Large intestine (tissue), 12 donors: ENCODE results near the gene LSM11. TPM values are rescaled to one million over a fixed set of nuclear protein-coding genes. Genes with fewer than 3 reads are reported as not detected.
"Not testable (repeated sequence)": the region's sequence is repeated elsewhere in the genome, so short reads cannot be mapped to it uniquely, and the experiment has no call there.

ENCODE experiments used
- DNase-seq, 2 donors: peaks; one replicate each; pipeline versions ENCODE4 v3.0.0 to v3.0.0-alpha.2; 2013
- H3K27ac ChIP-seq: one replicate; pipeline ENCODE4 v1.5.1; 2013; ENCODE audit warnings: low read length
- H3K27me3 ChIP-seq: 2 replicates; pipeline ENCODE4 v1.6.1; 2013; ENCODE audit warnings: low read length; ENCODE audit not compliant: control insufficient read depth, insufficient read depth
- H3K36me3 ChIP-seq: 2 replicates; pipeline ENCODE4 v1.6.1; 2013; ENCODE audit warnings: low read length; ENCODE audit not compliant: control insufficient read depth, insufficient read depth
- H3K4me1 ChIP-seq: one replicate; pipeline ENCODE4 v1.6.1; 2013; ENCODE audit warnings: low read length; ENCODE audit not compliant: control insufficient read depth, insufficient read depth
- H3K4me3 ChIP-seq: one replicate; pipeline ENCODE4 v1.5.1; 2013; ENCODE audit warnings: low read length
- H3K9me3 ChIP-seq: one replicate; pipeline ENCODE4 v1.6.1; 2013; ENCODE audit warnings: mild to moderate bottlenecking, low read depth, low read length, moderate library complexity; ENCODE audit not compliant: control insufficient read depth
- WGBS: methylation state at CpG from one replicate; pipeline ENCODE4 v1.1.5; 2013; ENCODE audit warnings: low lambda C conversion rate; ENCODE audit not compliant: insufficient coverage; 5-methylcytosine and 5-hydroxymethylcytosine counted together
- long read RNA-seq, 11 donors: transcript quantifications; one replicate each; lab custom pipeline, GENCODE V29; 2026
- polyA plus RNA-seq: library from polyadenylated mRNA; unstranded; fragments of 120-200 nt; gene quantifications from one replicate; pipeline ENCODE4 v1.2.1, GENCODE V29; 2013

The LSM11 gene
- 8.6 TPM for polyA plus RNA-seq
- long read RNA-seq, donor 1, full-length matches to known transcripts: 1 of 1 reads
- long read RNA-seq, donor 1, partial matches to known transcripts: 0 of 1 reads
- long read RNA-seq, donor 1, other reads (novel, unspliced or antisense): 0 of 1 reads
- long read RNA-seq, donor 2, full-length matches to known transcripts: 3 of 3 reads
- long read RNA-seq, donor 2, partial matches to known transcripts: 0 of 3 reads
- long read RNA-seq, donor 2, other reads (novel, unspliced or antisense): 0 of 3 reads
- long read RNA-seq, donor 3, full-length matches to known transcripts: 3 of 283 reads
- long read RNA-seq, donor 3, partial matches to known transcripts: 245 of 283 reads
- long read RNA-seq, donor 3, other reads (novel, unspliced or antisense): 35 of 283 reads
- long read RNA-seq, donor 4: 0 reads
- long read RNA-seq, donor 5, full-length matches to known transcripts: 1 of 7 reads
- long read RNA-seq, donor 5, partial matches to known transcripts: 6 of 7 reads
- long read RNA-seq, donor 5, other reads (novel, unspliced or antisense): 0 of 7 reads
- long read RNA-seq, donor 6, full-length matches to known transcripts: 1 of 8 reads
- long read RNA-seq, donor 6, partial matches to known transcripts: 7 of 8 reads
- long read RNA-seq, donor 6, other reads (novel, unspliced or antisense): 0 of 8 reads
- long read RNA-seq, donor 7, full-length matches to known transcripts: 2 of 2 reads
- long read RNA-seq, donor 7, partial matches to known transcripts: 0 of 2 reads
- long read RNA-seq, donor 7, other reads (novel, unspliced or antisense): 0 of 2 reads
- long read RNA-seq, donor 8, full-length matches to known transcripts: 2 of 2 reads
- long read RNA-seq, donor 8, partial matches to known transcripts: 0 of 2 reads
- long read RNA-seq, donor 8, other reads (novel, unspliced or antisense): 0 of 2 reads
- long read RNA-seq, donor 9, full-length matches to known transcripts: 1 of 1 reads
- long read RNA-seq, donor 9, partial matches to known transcripts: 0 of 1 reads
- long read RNA-seq, donor 9, other reads (novel, unspliced or antisense): 0 of 1 reads
- long read RNA-seq, donor 10, full-length matches to known transcripts: 2 of 2 reads
- long read RNA-seq, donor 10, partial matches to known transcripts: 0 of 2 reads
- long read RNA-seq, donor 10, other reads (novel, unspliced or antisense): 0 of 2 reads
- long read RNA-seq, donor 11, full-length matches to known transcripts: 1 of 1 reads
- long read RNA-seq, donor 11, partial matches to known transcripts: 0 of 1 reads
- long read RNA-seq, donor 11, other reads (novel, unspliced or antisense): 0 of 1 reads

GRCh38 chr5:157743163-157744050 lies at the start of gene LSM11:
LSM11 (plus strand) TSS chr5:157743712; CDS start chr5:157743751, 39 bp downstream.
- H3K36me3 ChIP-seq: peaks cover 11% of the 10 kb centered on the region
- H3K27ac ChIP-seq: no peak within 1 kb of the TSS
- H3K4me3 ChIP-seq: peak within 1 kb of the TSS; percentile 66
- no CpG with 5 or more reads among the region's 79 CpGs for WGBS
- peaks cover 3% of the 10 kb centered on the region for H3K4me1 ChIP-seq
- H3K9me3 ChIP-seq: no peaks in the 10 kb centered on the region
- no peaks in the 10 kb centered on the region for H3K27me3 ChIP-seq
- peak; percentile 85 to 94 for DNase-seq

GRCh38 chr5:157693816-157694215 lies 49.7 kb upstream of the LSM11 start:
- WGBS: no CpG with 5 or more reads among the region's 25 CpGs
- H3K4me3 ChIP-seq, H3K4me1 ChIP-seq, DNase-seq, H3K27ac ChIP-seq, H3K36me3 ChIP-seq, H3K27me3 ChIP-seq: not testable (repeated sequence)
- H3K9me3 ChIP-seq: peaks cover 29% of the 10 kb centered on the region

GRCh38 chr5:157696154-157696553 lies 47.4 kb upstream of the LSM11 start:
- not testable (repeated sequence) for H3K4me3 ChIP-seq, H3K4me1 ChIP-seq, DNase-seq, H3K27ac ChIP-seq, H3K27me3 ChIP-seq, H3K36me3 ChIP-seq
- WGBS: no CpG with 5 or more reads among the region's 3 CpGs
- H3K9me3 ChIP-seq: peaks cover 21% of the 10 kb centered on the region

- H3K4me1 ChIP-seq, DNase-seq: not testable (repeated sequence)
Observed at GRCh38 chr5:157698674-157699073, 44.8 kb upstream of the LSM11 start.

GRCh38 chr5:157703736-157704135 lies 39.8 kb upstream of the LSM11 start:
- H3K27me3 ChIP-seq: no peaks in the 10 kb centered on the region
- no peak overlapping the region for H3K27ac ChIP-seq
- H3K4me1 ChIP-seq: no peaks in the 10 kb centered on the region
- no peak for DNase-seq
- no peaks in the 10 kb centered on the region for H3K36me3 ChIP-seq
- H3K4me3 ChIP-seq: no peak overlapping the region
- WGBS: 83% methylated on average over 3 of the region's 3 CpGs
- peaks cover 7% of the 10 kb centered on the region for H3K9me3 ChIP-seq

More at GRCh38 chr5:157698674-157699073, 44.8 kb upstream of the LSM11 start:
- H3K9me3 ChIP-seq: peaks cover 18% of the 10 kb centered on the region
- WGBS: 100% methylated on average over 1 of the region's 4 CpGs
- not testable (repeated sequence) for H3K4me3 ChIP-seq, H3K27ac ChIP-seq, H3K27me3 ChIP-seq, H3K36me3 ChIP-seq

- DNase-seq: no peak
- H3K4me1 ChIP-seq: no peaks in the 10 kb centered on the region
- H3K27ac ChIP-seq: no peak overlapping the region
- no CpG with 5 or more reads among the region's 1 CpG for WGBS
- H3K4me3 ChIP-seq: no peak overlapping the region
- no peaks in the 10 kb centered on the region for H3K36me3 ChIP-seq
- no peaks in the 10 kb centered on the region for H3K27me3 ChIP-seq
- H3K9me3 ChIP-seq: no peaks in the 10 kb centered on the region
Observed at GRCh38 chr5:157708866-157709265, 34.6 kb upstream of the LSM11 start.

GRCh38 chr5:157709346-157709745 lies 34.2 kb upstream of the LSM11 start:
- no peaks in the 10 kb centered on the region for H3K27me3 ChIP-seq
- H3K4me3 ChIP-seq: no peak overlapping the region
- H3K27ac ChIP-seq: no peak overlapping the region
- no peak for DNase-seq
- no peaks in the 10 kb centered on the region for H3K36me3 ChIP-seq
- H3K4me1 ChIP-seq: no peaks in the 10 kb centered on the region
- no peaks in the 10 kb centered on the region for H3K9me3 ChIP-seq

GRCh38 chr5:157710431-157710830 lies 33.1 kb upstream of the LSM11 start:
- Histone ChIP-seq H3K36me3 (no peaks in the 10 kb centered on the region), H3K9me3 (no peaks in the 10 kb centered on the region), H3K27ac (no peak overlapping the region), H3K27me3 (no peaks in the 10 kb centered on the region), H3K4me3 (no peak overlapping the region), H3K4me1 (no peaks in the 10 kb centered on the region)
- 89% methylated on average over 2 of the region's 3 CpGs for WGBS
- DNase-seq: no peak

GRCh38 chr5:157710882-157711281 lies 32.6 kb upstream of the LSM11 start:
- 40% methylated on average over 1 of the region's 2 CpGs for WGBS
- Histone ChIP-seq H3K27me3 (no peaks in the 10 kb centered on the region), H3K27ac (no peak overlapping the region), H3K36me3 (no peaks in the 10 kb centered on the region), H3K4me1 (no peaks in the 10 kb centered on the region), H3K9me3 (no peaks in the 10 kb centered on the region), H3K4me3 (no peak overlapping the region)
- DNase-seq: no peak
